NCI-H2107 (cell line): Measurements from ENCODE around the gene ACOT7.

Source experiments
- DNase-seq: peaks from one replicate; lab custom pipeline; 2025; lab: John Stamatoyannopoulos, UW

ACOT7 gene

DNA sequence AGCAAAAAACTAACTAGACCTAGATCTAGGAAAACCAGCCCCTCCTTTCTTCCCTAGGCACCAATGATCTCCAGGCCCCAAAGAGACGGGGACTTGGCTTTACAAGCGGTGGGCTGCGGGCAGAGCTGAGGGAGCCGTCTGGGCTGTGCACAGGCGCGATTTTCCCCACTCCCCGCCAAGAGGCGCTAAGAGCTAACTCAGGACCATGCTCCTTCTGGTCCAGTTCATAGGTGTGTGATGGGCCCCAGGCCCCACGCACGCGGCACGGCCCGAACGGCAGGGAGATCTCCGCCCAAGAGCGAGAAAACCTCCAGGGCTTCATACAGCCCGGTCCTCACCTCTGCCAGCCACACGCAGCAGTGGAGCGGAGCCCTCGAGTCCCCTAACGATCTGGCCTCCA is 125.2 kb downstream of the ACOT7 start:
- no peak for DNase-seq

DNA sequence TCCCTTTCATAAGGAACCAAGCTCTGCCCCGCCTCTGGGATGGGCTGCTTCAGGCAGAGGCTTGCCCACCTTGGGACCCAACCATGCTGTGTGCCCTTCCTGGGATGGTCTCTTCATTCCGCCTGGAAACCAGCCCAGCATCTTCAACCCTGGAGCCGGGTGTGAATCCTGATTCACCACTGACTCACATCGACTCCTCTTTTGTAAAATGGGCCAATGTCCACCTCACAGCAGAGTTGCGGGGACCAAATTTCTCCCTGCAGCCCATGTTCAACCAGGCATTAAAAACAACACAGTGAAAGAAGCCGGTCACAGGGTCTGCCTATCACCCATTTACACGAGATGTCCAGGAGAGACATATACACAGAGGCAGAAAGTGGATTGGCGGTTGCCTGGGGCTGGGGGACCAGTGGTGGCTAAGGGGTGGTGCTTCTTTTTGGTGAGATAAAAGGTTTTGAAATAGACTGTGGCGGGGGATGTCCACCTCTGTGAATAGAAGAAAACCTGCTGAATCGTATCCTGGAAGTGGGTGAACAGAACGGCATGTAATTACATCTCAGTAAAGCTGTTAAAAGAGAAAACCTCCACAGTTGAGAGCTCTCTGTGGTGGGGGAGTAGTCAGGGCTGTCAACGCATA is 125.8 kb downstream of the ACOT7 start:
- DNase-seq = no peak

DNA sequence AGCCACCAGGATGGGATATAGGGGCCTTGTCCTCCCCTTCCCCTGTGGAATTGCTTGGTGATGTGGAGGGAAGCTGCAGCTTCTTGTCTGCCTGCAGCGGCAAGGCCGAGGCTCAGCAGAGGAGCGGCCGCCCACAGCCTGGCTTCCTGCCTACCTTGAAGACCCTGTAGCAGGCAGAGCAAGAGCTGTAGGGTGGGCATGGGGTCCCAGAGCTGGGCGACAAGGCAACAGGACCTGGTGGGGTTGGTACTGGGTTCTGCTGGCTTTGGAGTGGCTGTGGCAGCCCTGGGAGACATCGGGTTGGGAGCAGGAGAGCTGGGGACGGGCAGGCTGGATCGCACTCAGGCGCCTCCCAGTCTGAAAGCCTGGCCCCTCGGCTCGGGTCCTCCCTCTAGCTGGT is 126.9 kb downstream of the ACOT7 start:
- no peak for DNase-seq

DNA sequence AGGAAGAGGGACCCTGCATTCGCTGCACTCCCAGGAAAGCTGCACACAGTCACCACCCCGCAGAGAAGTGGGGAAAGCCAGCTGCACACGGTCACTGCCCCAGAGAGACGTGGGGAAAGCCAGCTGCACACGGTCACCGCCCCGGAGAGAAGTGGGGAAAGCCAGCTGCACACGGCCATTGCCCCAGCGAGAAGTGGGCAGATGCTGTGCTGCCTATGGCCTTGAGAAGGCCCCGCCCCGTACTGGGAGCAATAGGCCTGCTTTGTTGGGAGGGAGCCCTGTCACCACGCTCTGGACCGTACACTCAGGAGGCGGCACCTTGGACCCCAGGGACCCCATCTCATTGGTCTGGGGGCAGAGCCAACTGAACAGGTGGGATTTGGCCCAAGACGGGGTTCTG is 128.4 kb downstream of the ACOT7 start:
- DNase-seq = no peak

DNA sequence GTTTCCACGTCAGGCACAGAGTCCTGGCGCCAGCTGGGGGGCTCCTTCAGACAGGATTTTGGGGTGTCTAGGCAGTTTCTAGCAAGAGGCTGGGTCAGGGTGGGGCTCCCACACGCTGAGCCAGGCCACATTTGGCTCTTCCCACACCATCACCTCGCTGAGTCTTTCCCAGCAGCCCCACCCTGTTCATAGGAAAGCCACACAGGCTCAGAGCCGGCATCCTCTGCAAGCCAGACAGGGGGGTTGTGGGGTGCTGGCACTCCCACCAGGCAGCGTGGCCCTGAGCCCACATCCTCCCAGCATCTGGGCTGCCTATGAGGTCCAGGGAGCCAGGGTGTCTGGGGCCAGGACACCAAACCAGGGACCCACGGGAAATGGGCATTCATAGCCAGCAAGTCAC is 129.9 kb downstream of the ACOT7 start:
- no peak for DNase-seq

DNA sequence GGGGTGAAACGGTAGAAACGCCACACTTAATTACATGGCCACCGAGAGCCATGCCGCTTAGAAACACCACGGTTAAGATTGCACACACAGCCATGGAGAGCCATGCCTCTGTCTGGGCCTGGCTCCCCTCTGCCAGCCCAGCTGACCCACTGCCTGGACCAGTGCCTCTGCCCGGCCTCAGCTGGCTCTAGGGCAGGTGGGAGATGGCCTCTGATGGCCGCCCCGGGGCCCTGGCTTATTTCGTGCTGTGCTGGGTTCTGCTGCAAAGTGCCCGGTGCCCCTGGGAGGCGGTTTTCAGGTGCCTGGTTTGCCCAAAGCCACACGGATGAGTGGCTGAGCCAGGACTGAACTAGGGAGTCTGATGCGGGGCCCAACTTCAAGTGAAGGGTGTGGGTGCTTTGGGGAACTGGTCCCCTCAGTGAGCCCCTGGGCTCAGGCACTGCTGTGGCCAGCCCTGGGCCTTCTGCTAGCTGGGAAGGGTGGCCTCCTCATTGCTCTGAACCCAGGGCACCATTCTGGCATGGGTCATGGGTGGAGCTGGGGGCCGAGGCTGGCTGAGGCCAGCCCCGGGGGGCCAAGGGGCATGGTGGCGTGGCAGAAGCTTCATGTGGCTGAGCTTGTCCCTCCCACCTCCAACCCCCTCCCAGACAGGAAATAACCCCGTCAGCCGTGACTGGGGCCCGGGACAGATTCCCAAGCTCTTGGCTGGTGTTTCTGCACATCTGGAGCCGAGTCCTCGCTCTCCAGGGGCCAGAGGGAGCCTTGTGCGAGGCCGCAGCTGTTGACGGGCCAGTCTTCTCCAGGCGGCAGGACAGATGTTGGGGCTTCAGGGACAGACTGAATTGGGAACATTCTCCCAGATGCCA is 130.8 kb downstream of the ACOT7 start:
- DNase-seq = no peak

DNA sequence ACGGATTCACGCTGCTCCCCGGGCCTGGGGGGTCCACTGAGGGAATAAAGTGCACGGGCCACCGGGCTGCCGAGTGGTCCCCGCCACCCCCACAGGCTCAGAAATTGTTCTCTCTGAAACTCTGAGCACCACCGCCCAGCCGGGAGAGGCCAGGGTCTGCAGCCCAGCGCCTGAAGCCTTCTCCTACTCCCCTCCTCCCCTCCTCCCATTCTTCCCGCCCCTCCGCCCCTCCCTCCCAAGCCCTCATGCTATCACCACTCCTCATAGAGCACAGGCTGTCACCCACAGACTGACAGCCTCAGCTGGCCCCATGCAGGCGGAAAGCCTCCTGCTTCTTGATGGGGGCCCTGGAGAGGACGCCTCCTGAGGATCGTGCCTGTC is 132.0 kb downstream of the ACOT7 start:
- DNase-seq = no peak

DNA sequence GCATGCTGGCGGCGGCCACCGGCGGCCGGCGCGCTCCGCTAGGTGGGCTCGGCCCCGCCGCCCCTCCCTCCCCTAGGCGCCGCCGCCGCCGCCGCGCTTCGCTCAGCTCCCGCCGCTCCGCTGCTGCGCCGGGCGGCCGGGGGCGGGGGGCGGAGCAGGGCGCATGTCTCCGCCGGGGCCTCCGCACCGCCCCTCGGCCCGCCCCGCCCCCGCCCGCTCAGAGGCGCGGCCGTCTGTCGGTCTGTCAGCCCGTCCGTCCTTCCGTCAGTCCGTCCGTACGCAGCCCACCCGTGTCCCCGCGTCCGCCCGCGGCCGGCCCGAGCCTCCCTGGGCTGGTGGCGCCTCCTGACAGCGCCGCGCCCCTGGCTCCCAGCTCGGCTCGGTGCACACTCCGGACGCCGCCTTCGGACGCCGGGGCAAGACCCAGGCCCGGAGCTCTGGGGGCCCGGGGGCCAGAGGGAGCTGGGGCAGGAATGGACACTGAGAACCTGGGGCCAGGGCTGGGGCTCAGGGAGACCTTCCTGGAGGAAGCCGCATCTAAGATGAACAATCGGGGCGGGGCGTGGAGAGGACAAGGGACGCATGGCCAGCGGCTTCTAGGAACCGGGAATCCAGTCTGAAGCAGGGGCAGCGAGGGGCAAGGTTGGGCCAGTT is 132.5 kb downstream of the ACOT7 start, which contains the start of gene GPR153:
Gene GPR153, minus strand, starts transcription at position 138 of the 654 bp plus-strand sequence. CDS start 6,193 bp downstream, outside the sequence.
- DNase-seq = no peak

DNA sequence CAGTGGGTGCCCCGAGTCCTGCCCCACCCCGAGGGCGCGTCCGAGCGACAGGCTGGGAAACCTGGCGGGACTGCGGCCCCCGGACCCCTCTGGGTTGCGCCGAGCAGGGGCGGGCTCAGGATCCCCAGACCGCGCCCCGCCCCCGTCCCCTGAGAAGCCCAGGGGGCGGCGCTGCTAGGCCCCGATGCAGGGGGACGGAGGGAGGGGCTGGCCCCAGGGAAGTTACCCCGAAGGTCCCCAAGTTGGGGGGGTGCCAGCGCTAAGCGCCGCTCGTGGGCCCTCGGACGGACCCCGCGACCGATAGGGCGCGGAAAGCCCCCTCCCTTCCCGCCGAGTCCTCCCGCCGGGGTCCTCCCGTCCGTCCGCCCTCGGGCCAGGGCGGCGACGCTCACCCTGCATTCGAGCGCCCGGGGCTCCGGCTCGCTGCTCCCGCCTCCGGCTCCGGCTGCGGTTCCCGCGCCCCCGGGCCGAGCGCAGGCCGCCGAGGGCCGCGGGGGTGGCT is 133.1 kb downstream of the ACOT7 start:
- no peak for DNase-seq

DNA sequence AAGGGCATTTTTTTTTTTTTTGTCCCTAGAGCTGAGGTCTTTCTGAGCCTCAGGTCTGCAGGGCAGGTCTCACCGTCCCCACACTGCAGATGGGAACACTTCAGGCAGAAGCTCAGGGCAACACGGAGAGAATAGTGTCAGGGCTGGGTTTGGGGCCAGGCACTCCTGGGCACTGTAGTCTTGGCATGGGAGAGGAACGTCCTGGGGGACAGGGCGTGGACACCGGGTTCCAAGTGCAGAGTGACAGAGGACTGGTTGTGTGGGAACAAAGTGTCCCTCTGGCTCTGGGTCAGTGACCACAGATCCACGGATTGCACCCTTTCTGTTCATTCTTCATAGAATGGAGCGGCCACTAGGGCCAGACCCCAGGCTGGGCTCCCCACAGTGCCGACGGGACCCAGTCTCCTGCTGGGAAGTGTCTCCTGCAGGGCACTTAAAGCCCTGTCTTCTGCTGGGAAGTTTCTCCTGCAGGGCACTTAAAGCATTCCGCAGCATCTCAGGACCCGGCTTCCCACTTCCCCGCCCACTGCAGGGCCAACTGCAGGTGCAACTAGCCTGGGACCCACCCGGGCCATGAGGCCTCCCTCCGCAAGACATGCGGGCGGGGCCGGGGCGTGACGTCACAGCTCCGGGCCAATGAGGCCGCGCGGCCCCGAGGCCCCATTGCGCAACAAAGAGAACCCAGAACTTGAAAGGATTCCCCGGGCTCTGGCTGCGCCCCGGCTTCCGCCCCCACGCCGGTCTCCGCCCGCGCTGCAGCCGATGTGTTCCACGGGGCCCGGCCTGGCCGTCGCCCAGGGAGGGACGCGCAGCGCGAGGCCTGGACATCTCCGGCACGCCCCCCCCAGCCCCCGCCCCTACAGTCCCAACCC is 133.8 kb downstream of the ACOT7 start:
- no peak for DNase-seq

DNA sequence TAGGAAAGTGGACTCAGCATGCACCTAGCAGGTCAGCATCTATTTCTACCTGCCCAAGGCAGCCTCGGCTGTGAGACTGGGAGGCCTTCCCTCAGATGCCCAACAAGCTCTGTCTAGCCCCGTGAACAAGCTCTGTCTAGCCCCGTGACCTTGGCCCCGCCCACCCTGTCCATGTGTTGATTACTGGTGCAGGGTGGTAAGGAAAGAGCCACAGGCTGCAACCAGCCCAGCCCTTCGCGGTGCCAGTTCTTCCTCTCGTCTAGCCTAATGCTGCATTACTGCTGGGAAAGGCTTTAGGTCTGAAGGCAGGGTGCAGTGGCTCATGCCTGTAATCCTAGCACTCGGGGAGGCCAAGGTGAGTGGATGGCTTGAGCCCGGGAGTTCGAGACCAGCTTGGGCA is 134.9 kb downstream of the ACOT7 start:
- DNase-seq = no peak

DNA sequence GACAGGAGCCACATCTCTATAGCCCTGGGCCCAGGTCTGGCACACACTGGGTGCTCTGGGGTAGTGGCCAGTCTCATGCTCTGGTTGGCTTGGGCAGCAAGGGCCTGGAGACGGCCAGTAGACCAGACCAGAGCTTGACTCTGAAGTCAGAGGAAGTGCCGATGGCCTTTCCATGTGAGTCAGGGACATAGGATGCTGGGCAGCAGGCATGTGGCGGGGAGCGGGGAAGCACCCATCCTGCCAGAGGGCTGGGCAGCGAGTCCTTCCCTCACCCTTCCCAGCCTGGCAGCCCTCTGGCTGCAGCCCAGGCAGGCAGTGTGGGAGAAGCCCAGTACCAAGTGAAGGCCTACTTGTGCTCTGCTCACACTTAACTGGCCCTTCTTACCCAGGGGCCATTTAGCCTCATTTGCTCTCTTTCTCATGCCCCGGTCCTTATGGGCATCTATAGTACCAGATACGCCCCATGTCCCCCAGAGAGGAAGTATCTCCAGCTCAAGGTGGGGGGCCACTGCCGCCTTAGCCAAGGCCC is 136.0 kb downstream of the ACOT7 start:
- no peak for DNase-seq

DNA sequence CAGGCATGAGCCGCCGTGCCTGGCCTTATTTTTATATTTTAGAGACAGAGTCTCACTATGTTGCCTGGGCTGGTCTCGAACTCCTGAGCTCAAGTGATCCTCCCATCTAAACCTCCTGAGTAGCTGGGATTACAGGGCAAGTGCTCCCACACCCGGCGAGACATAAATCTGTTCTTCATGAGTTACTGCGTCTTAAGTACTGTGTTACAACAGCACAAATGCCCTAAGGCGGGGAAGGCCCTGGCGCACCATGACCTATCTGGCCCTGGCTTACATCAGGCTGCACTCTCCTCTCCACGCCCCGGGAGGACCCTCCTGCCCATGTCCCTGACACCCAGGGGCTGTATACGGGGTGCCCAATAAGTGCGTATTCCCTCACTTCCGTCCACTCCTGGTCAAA is 136.9 kb downstream of the ACOT7 start:
- DNase-seq = no peak

DNA sequence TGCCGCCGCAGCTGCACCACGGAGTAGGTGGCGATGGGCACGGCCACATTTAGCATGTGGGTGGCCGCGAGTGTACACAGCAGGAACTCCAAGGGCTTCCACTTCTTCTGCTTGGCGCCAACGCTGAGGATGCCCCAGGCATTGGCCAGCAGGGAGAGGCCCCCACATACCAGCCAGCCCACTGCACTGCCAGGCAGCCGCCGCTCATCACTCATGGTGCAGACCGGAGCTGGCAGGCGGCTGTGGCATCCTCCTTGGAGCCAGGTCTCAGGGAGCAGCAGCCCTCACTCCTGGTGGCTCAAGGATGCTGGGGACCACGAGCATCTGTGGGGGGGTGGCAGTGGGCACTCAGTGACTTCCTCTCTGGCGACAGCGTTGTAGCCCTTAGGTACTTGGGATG is 138.9 kb downstream of the ACOT7 start:
- no peak for DNase-seq

DNA sequence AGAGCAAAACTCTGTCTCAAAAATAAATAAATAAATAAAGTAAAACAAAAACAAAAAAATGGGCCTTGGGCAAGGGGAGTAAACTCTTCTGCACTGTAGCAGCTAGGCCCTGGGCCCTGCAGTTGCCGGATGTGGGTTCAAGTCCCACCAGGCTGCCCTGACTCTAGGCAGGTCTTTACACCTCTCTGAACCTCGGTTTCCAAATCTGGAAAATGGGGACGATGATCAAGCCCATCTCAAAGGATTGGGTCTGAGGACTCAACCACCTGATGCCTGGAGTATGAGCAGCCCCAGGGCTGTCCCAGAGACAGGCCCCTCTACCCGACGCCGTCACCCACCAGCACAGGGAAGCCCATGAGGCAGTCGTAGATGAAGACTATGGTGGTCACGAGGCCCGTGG is 140.2 kb downstream of the ACOT7 start:
- no peak for DNase-seq

DNA sequence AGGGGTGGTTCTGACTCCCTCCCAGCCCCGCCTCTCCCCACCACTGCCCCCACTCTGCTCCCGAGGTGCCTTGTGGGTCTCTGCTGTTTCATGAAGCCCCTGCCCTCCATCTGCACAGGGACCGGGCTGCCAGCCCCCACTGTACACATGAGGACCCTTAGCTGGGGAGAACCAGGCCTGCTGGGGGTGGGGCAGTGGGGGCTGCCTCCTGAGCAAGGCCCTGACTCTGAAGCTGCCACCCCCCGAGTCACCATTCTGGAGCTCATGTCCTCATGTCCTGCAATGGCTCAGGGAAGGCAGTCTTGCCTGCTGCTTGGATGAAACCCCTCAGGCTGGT is 141.2 kb downstream of the ACOT7 start:
- DNase-seq = no peak

DNA sequence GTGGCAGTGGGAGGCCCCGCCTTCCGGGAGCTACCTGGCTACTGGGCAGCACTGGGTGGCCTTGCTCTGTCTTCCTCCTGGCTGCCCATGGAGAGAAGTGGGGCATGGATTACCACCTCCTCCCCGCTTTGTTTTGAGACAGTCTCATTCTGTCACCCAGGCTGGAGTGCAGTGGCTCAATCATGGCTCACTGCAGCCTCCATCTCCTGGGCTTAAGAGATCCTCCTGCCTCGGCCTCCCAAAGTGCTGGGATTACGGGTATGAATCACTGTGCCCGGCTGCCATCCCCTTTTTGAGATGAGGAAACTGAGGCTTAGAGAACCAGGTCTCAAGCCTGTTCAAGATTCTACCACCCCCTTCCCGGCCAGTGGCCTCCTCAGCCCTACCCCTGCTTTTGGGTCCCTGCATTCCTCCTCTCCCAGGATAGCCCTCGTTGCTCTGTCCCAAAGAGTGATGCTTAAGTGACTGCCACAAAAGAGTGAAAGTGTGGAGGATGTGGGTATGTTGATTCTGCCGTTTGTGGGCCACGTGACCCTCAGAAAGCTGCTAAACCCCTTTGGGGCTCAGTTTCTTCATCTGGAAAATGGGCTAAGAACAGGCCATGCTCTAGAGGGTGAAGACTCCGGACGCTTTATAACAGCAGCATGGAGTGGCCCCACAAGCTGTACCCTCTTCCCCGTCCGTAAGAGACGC is 141.7 kb downstream of the ACOT7 start:
- DNase-seq = no peak

DNA sequence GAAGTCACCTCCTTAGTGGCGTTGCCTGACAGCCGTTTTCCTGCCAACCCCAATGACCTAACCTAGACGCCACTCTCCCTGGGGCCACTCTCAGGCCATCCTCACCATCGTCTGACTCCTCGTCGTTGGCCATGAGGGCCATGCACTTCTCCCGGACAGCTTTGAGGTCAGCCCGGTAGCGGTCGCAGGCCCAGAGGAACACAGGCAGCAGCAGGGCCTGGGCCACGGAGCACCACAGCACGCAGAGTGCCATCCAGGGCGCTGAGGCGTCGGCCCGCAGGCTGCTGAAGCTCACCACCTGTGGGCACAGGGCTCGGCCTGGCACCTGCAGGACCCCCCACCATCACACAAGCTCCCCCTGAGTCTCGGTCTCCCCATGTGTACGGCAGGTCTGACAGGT is 142.3 kb downstream of the ACOT7 start:
- no peak for DNase-seq

DNA sequence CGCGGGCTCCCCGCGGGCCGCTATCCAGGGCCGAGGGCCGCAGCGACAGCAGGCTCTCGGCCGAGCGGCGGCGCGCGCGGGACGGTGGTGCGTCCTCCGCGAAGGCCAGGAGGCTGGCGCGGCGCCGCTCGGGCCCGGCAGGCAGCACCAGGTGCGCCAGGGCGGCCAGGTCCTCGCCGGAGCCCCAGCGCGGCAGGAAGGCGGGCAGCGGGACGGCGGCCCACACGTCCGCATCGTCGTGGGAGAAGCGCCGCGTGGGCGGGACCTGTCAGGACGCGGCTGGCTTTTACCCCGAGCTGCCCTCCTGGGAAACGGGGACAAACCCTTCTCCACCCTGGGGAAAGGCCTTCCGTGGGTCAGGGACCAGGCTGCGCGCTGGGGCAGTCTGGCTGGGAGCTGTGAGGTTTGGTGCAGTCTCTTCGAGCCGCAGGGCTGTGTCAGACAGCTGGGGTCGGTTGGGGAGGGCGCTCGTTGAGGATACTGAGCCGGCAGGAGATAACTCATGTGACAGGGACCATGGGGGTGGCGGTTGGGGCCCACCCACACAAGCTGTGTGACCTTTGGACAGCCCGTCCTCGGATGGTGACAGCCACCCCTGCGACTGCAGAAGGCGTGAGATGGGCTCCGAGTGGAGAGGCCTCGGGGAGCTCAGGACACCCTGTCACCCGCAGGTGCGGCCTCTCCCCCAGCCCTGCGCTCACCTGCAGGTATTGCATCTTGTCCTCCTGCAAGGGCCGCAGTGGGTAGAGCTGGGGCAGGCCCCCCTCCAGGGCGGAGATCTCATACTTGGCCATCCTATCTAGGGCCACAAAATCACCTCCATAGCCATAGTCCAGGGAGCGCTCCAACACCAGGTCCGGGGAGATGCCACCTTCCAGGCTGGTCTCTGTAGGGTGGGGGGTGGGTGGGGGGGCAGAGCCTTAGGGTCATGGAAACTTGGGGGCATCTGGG is 143.6 kb downstream of the ACOT7 start:
- DNase-seq = no peak
